Dendritic cell treated with granulocyte-macrophage colony-stimulating factor and Interleukin-4, amounts not matched to agents 40 ng/mL and 50 ng/mL, for 4 days (primary cell): ENCODE results near the gene L2HGDH.

ENCODE experiments used
- H3K27ac Mint-ChIP-seq: one replicate; pipeline ENCODE4 v1.8.0; 2022; ENCODE audit warnings: mild to moderate bottlenecking, mixed read lengths
- H3K27me3 Mint-ChIP-seq: one replicate; pipeline ENCODE4 v1.8.0; 2022; ENCODE audit warnings: mild to moderate bottlenecking, mixed read lengths
- H3K36me3 Mint-ChIP-seq: one replicate; pipeline ENCODE4 v1.8.0; 2022; ENCODE audit warnings: low read depth, mixed read lengths
- H3K4me1 Mint-ChIP-seq: one replicate; pipeline ENCODE4 v1.8.0; 2022; ENCODE audit warnings: low read depth, mixed read lengths
- H3K4me3 Mint-ChIP-seq: one replicate; pipeline ENCODE4 v1.8.0; 2022; ENCODE audit warnings: mild to moderate bottlenecking, moderate library complexity, mixed read lengths
- H3K9me3 Mint-ChIP-seq: one replicate; pipeline ENCODE4 v1.8.0; 2022; ENCODE audit warnings: mixed read lengths
- intact Hi-C: fragments of 100-400 bp; cut with micrococcal nuclease; formaldehyde crosslinking; loops from one replicate; pipeline ENCODE4 v1.15.0; 2022

L2HGDH gene

DNA sequence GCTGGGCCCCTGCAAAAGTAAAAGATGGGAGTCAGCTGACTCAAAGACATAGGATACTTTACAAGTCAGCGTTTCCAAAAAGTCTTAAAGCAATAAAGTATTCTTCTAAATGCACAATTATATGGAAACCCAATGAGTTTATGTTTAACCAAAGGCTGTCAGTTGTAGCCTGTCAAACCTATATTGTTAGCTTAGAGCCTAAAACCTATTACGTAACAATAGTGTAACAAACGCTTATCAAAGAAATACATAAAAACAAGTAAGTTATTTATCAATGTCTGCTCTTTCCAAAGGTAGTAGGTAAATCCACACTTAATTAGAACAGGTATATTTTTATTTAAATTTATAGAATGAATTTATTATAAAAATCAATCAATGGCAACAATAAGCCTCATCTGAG lies 64.8 kb downstream of the L2HGDH start:
- Mint-ChIP-seq H3K4me1 (no peaks in the 10 kb centered on the region), H3K4me3 (no peak overlapping the region), H3K27ac (no peak overlapping the region), H3K27me3 (no peaks in the 10 kb centered on the region), H3K36me3 (no peaks in the 10 kb centered on the region), H3K9me3 (no peaks in the 10 kb centered on the region)
- intact Hi-C loops: no loop called here

DNA sequence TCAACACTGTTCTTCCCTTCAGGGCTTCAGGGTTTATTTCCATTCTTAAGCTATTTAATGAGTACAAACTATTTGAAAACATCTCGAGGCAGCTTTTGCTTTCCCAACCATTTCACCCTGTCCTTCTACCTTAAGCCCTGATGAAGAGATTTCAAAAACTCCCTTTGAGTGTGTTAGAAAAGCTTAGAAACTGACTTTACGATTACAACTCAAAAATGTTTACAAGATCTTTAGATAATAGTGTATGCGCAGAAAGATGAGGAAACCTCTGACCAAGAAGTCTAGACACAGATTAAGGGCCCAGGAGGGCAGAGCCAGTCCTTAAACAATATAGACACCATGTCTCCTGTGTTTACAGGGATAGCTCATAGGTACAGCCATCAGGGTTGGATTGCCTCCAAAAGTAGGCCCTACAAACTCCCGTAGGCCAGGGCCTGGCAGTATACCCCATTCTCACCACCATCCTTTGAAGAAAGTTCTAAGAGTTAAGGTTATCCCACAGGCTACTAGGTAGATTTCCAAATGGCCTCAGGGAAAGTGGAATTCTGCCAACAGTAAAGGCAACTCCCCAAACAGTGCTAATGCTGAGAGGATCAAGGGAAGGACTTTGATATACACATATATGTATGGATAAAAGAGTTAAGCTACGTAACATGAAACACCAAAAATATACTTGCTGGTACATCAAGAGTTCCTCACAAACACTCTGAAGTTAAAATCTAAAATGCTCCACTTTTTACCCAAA lies 69.3 kb downstream of the L2HGDH start:
- Mint-ChIP-seq H3K4me3 (no peak overlapping the region), H3K36me3 (no peaks in the 10 kb centered on the region), H3K4me1 (peaks cover 2% of the 10 kb centered on the region), H3K27ac (no peak overlapping the region), H3K9me3 (no peaks in the 10 kb centered on the region), H3K27me3 (no peaks in the 10 kb centered on the region)
- intact Hi-C loops: no loop called here

- no peaks in the 10 kb centered on the region for H3K36me3 Mint-ChIP-seq
- H3K27ac Mint-ChIP-seq: no peak overlapping the region
- intact Hi-C loops: no loop called here
- H3K4me1 Mint-ChIP-seq: peaks cover 8% of the 10 kb centered on the region
- H3K9me3 Mint-ChIP-seq: no peaks in the 10 kb centered on the region
- no peak overlapping the region for H3K4me3 Mint-ChIP-seq
- no peaks in the 10 kb centered on the region for H3K27me3 Mint-ChIP-seq
Measured at GRCh38 chr14:50242096-50242495, 69.9 kb downstream of the L2HGDH start.

DNA sequence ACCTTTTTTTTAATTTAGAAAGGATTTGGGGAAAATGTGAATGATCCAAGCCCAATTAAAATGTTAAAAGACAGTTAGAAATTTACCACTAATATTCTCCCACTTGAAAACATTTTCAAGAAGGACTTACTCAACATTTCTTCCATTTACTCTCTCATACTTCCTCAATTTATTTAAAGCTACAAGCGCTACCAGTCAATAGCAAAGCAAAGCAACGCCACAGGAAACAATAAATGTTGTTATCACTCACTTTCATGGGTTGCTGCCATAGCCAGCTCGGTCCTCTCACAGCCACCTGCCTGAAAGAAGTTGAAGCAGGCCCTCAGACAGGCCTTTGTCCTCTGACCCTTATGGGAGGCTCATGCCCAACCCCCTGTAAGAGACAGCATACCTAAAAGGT lies 74.6 kb downstream of the L2HGDH start:
- peak overlapping the region; percentile 0 for H3K4me3 Mint-ChIP-seq
- peaks cover 9% of the 10 kb centered on the region for H3K4me1 Mint-ChIP-seq

GRCh38 chr14:50233951-50234250 lies 78.1 kb downstream of the L2HGDH start:
- Mint-ChIP-seq H3K9me3 (no peaks in the 10 kb centered on the region), H3K4me1 (peaks cover 15% of the 10 kb centered on the region), H3K27ac (no peak overlapping the region), H3K36me3 (peaks cover 6% of the 10 kb centered on the region), H3K4me3 (no peak overlapping the region), H3K27me3 (no peaks in the 10 kb centered on the region)
- intact Hi-C loops: loop anchor here (5.0 to 10.0 kb wide), 2 partner anchors 598 to 599 kb away; partner anchors contain the start of genes DNAAF2 and NIN

More for the DNA sequence above, 74.6 kb downstream of the L2HGDH start:
- intact Hi-C loops: loop anchor here (10.0 kb wide), 1 partner anchor 603 kb away; the partner anchor contains the start of gene DNAAF2
- H3K9me3 Mint-ChIP-seq: no peaks in the 10 kb centered on the region
- no peaks in the 10 kb centered on the region for H3K36me3 Mint-ChIP-seq
- H3K27me3 Mint-ChIP-seq: no peaks in the 10 kb centered on the region
- peak overlapping the region; percentile 78 for H3K27ac Mint-ChIP-seq

DNA sequence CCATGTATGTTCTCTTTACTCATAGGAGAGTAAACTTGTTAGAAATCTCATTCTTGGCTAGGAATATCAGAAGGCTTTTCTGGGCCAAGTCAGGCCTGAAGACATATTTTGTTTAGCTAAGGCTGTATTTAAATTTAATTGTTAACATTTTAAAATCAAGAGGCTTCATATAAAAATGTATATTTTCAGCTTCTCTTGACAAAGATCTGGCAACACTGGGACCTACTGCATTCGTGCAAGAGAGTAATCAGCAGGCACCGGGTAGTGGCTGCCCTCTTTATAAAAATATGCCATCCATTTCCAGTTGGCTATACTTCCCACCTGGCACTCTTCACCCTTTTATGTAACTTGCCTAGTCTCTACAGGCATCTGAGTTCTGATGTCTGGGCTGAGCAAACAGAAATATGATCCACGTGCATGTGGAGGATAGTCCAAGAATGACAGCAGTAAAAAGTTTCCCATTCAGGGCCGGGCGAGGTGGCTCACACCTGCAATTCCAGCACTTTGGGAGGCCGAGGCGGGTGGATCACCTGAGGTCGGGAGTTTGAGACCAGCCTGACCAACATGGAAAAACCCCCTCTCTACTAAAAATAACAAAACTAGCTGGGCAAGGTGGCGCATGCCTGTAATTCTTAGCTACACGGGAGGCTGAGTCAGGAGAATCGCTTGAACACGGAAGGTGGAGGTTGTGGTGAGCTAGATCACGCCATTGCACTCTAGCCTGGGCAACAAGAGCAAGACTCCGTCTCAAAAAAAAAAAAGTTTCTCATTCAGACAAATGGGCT lies 78.7 kb downstream of the L2HGDH start:
- intact Hi-C loops: loop anchor here (5.0 to 10.0 kb wide), 2 partner anchors 599 kb away; partner anchors contain the start of genes DNAAF2 and NIN
- Mint-ChIP-seq H3K36me3 (peaks cover 6% of the 10 kb centered on the region), H3K4me3 (no peak overlapping the region), H3K4me1 (peaks cover 20% of the 10 kb centered on the region), H3K27me3 (no peaks in the 10 kb centered on the region), H3K9me3 (no peaks in the 10 kb centered on the region), H3K27ac (no peak overlapping the region)

DNA sequence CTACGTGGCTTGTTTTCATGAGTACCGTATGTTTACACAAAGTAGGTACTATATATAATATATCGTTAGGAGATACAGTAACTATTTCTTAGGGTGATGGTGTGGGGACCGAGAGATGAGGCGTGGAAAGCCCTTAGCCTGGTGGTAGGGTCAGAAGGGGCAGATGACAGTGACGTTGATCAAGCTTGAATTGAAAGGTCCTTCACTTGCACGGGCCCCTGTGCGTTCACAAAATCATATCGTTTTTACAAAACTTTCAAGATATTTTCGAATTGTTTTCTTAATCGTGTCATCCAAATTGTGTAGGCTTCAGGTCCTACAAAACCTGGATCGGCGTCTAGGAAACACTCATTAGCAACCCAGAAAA lies 79.8 kb downstream of the L2HGDH start:
- Mint-ChIP-seq H3K9me3 (no peaks in the 10 kb centered on the region), H3K4me1 (peaks cover 20% of the 10 kb centered on the region), H3K36me3 (peaks cover 6% of the 10 kb centered on the region), H3K27ac (peak overlapping the region; percentile 91), H3K4me3 (peak overlapping the region; percentile 86), H3K27me3 (no peaks in the 10 kb centered on the region)
- intact Hi-C loops: loop anchor here (5.0 to 10.0 kb wide), 2 partner anchors 597 to 600 kb away; partner anchors contain the start of genes DNAAF2 and NIN

GRCh38 chr14:50231475-50232275 lies 80.4 kb downstream of the L2HGDH start, which contains the start of gene SOS2:
Gene SOS2 (minus strand): TSS chr14:50231578. CDS start chr14:50231283, 295 bp downstream.
- no peaks in the 10 kb centered on the region for H3K27me3 Mint-ChIP-seq
- peak within 1 kb of the TSS; percentile 91 for H3K27ac Mint-ChIP-seq
- peaks cover 25% of the 10 kb centered on the region for H3K4me1 Mint-ChIP-seq
- peak within 1 kb of the TSS; percentile 86 for H3K4me3 Mint-ChIP-seq
- intact Hi-C loops: loop anchor here (1.0 to 10.0 kb wide), 3 partner anchors 81 to 601 kb away; partner anchors contain the start of genes DMAC2L, DNAAF2, L2HGDH and NIN
- no peaks in the 10 kb centered on the region for H3K9me3 Mint-ChIP-seq
- H3K36me3 Mint-ChIP-seq: peaks cover 6% of the 10 kb centered on the region

- Mint-ChIP-seq H3K27ac (peak overlapping the region; percentile 91), H3K4me1 (peaks cover 33% of the 10 kb centered on the region), H3K4me3 (peak overlapping the region; percentile 86), H3K36me3 (peaks cover 6% of the 10 kb centered on the region), H3K9me3 (no peaks in the 10 kb centered on the region), H3K27me3 (no peaks in the 10 kb centered on the region)
- intact Hi-C loops: loop anchor here (1.0 to 10.0 kb wide), 3 partner anchors 81 to 601 kb away; partner anchors contain the start of genes DMAC2L, DNAAF2, L2HGDH and NIN
Measured at GRCh38 chr14:50230701-50231474, 81.1 kb downstream of the L2HGDH start.

- Mint-ChIP-seq H3K4me1 (peaks cover 36% of the 10 kb centered on the region), H3K9me3 (no peaks in the 10 kb centered on the region), H3K4me3 (peak overlapping the region; percentile 80), H3K27me3 (no peaks in the 10 kb centered on the region), H3K36me3 (peaks cover 6% of the 10 kb centered on the region), H3K27ac (peak overlapping the region; percentile 91)
- intact Hi-C loops: loop anchor here (5.0 to 10.0 kb wide), 2 partner anchors 596 to 602 kb away; partner anchors contain the start of genes DNAAF2 and NIN
Measured at GRCh38 chr14:50230401-50230700, 81.7 kb downstream of the L2HGDH start.

GRCh38 chr14:50229681-50230080 lies 82.3 kb downstream of the L2HGDH start:
- intact Hi-C loops: loop anchor here (5.0 to 10.0 kb wide), 4 partner anchors 33 to 603 kb away; partner anchors contain the start of genes DNAAF2, MAP4K5 and NIN
- Mint-ChIP-seq H3K4me3 (peak overlapping the region; percentile 80), H3K27me3 (no peaks in the 10 kb centered on the region), H3K27ac (peak overlapping the region; percentile 91), H3K4me1 (peaks cover 36% of the 10 kb centered on the region), H3K9me3 (no peaks in the 10 kb centered on the region), H3K36me3 (peaks cover 6% of the 10 kb centered on the region)

- intact Hi-C loops: loop anchor here (5.0 kb wide), 2 partner anchors 34 to 304 kb away; partner anchors contain the start of gene MAP4K5
- Mint-ChIP-seq H3K4me1 (peaks cover 41% of the 10 kb centered on the region), H3K27me3 (no peaks in the 10 kb centered on the region), H3K36me3 (peaks cover 13% of the 10 kb centered on the region), H3K9me3 (no peaks in the 10 kb centered on the region), H3K4me3 (no peak overlapping the region), H3K27ac (no peak overlapping the region)
Measured at GRCh38 chr14:50228313-50228712, 83.7 kb downstream of the L2HGDH start.

- intact Hi-C loops: loop anchor here (5.0 kb wide), 2 partner anchors 36 to 306 kb away; partner anchors contain the start of gene MAP4K5
- Mint-ChIP-seq H3K9me3 (no peaks in the 10 kb centered on the region), H3K27me3 (no peaks in the 10 kb centered on the region), H3K4me3 (peak overlapping the region; percentile 17), H3K27ac (peak overlapping the region; percentile 65), H3K36me3 (peaks cover 27% of the 10 kb centered on the region), H3K4me1 (peaks cover 47% of the 10 kb centered on the region)
Measured at GRCh38 chr14:50225974-50226297, 86.1 kb downstream of the L2HGDH start.
